GM12874 (cell line): ENCODE results near the gene MYCBPAP.
A peak's percentile ranks its signal among the peaks of the same experiment; 100 is the strongest.

Experiments
- CTCF ChIP-seq: IDR thresholded peaks from 2 replicates; pipeline ENCODE4 v1.5.1; 2011; ENCODE audit warnings: low read depth, mild to moderate bottlenecking, control low read depth, low read length, moderate library complexity; ENCODE audit not compliant: insufficient read depth

The MYCBPAP gene

GRCh38 chr17:50507871-50508572, at the start of gene MYCBPAP:
Gene MYCBPAP, plus strand, starts transcription at chr17:50508439. Its CDS starts 236 bp downstream, at chr17:50508675.
- peak; percentile 43; the same call in 1 of the 2 replicates for TF ChIP-seq CTCF

GRCh38 chr17:50458701-50459676, 49.2 kb upstream of the MYCBPAP start:
- TF ChIP-seq CTCF: no peak

GRCh38 chr17:50459756-50460155, 48.5 kb upstream of the MYCBPAP start:
- TF ChIP-seq CTCF: no peak

GRCh38 chr17:50460831-50461526, 47.3 kb upstream of the MYCBPAP start:
- no peak for TF ChIP-seq CTCF

GRCh38 chr17:50461550-50462132, 46.6 kb upstream of the MYCBPAP start:
- TF ChIP-seq CTCF: no peak

- TF ChIP-seq CTCF: no peak
Measured at GRCh38 chr17:50462446-50462845, 45.8 kb upstream of the MYCBPAP start.

- TF ChIP-seq CTCF: no peak
Measured at GRCh38 chr17:50464121-50464520, 44.1 kb upstream of the MYCBPAP start.
